B cell (primary cell): ENCODE results near the gene AFDN. TPM values are rescaled to one million over a fixed set of nuclear protein-coding genes. Genes with fewer than 3 reads are reported as not detected.

Source experiments
- ATAC-seq: fragments of 200-7000 bp; cut with Tn5 transposase; one replicate; pipeline ENCODE4 v1.10.0; 2021; ENCODE audit warnings: low read depth, mild to moderate bottlenecking, moderate number of reproducible peaks, moderate library complexity
- CTCF ChIA-PET: fragments of 350-600 bp; sonication (Branson Sonifier 250); formaldehyde crosslinking; loops from one replicate; lab custom pipeline; 2021; ENCODE audit warnings: antibody characterized with exemption, inconsistent platforms; lab: Charles Lee
- POLR2A ChIA-PET: fragments of 350-600 bp; sonication (Branson Sonifier 250); formaldehyde crosslinking; loops from one replicate; lab custom pipeline; 2021; ENCODE audit warnings: antibody characterized with exemption; lab: Charles Lee
- DNase-seq: peaks from one replicate; pipeline ENCODE4 v3.0.0; 2013
- H2AFZ ChIP-seq: 2 replicates; pipeline ENCODE4 v1.6.1; 2012; ENCODE audit warnings: mild to moderate bottlenecking, low read depth, low read length; ENCODE audit not compliant: insufficient read depth, poor library complexity, severe bottlenecking
- H3K27ac ChIP-seq, 2 donors: 1 replicate in 1 of 2; 2 replicates in 1 of 2; pipeline ENCODE4 v1.5.1; 2012 to 2013; ENCODE audit warnings: low read length in 2 of 2, mild to moderate bottlenecking in 2 of 2, moderate library complexity in 1 of 2
- H3K27me3 ChIP-seq, 4 experiments: fragments of 200-600 bp in 1 of 4; sonication (generic) in 1 of 4; replicated peaks in 1 of 4; 1 replicate in 2 of 4; 2 replicates in 2 of 4; pipeline versions ENCODE4 v1.6.1 to v1.7.0; 2013 to 2016; ENCODE audit warnings: low read length in 3 of 4, mild to moderate bottlenecking in 2 of 4, mixed read lengths in 1 of 4, moderate library complexity in 1 of 4; ENCODE audit not compliant: insufficient read depth in 4 of 4, control insufficient read depth in 3 of 4; ENCODE audit errors: control extremely low read depth in 1 of 4
- H3K36me3 ChIP-seq, 2 experiments: replicated peaks in 1 of 2; 1 replicate in 1 of 2; 2 replicates in 1 of 2; pipeline versions ENCODE4 v1.6.1 to v1.7.1; 2013; ENCODE audit warnings: low read length in 1 of 2; ENCODE audit not compliant: insufficient read depth in 2 of 2, control insufficient read depth in 1 of 2; ENCODE audit errors: control extremely low read depth in 1 of 2, extremely low read depth in 1 of 2
- H3K4me1 ChIP-seq, 2 donors: fragments of 200-600 bp in 1 of 2; sonication (generic) in 1 of 2; 1 replicate in 1 of 2; 2 replicates in 1 of 2; pipeline versions ENCODE4 v1.5.1 to v1.6.1; 2013 to 2017; ENCODE audit warnings: low read length in 2 of 2; ENCODE audit not compliant: control insufficient read depth in 2 of 2, insufficient read depth in 2 of 2
- H3K4me2 ChIP-seq: replicated peaks from 2 replicates; pipeline ENCODE3; 2012; ENCODE audit warnings: mild to moderate bottlenecking, low read depth, low read length; ENCODE audit not compliant: poor library complexity, severe bottlenecking
- H3K4me3 ChIP-seq, 5 experiments: fragments of 200-600 bp in 1 of 5; sonication (generic) in 1 of 5; 1 replicate in 3 of 5; 2 replicates in 2 of 5; pipeline versions ENCODE4 v1.5.1 to v1.7.0; 2011 to 2016; ENCODE audit warnings: low read length in 4 of 5, mild to moderate bottlenecking in 4 of 5, low read depth in 2 of 5, control low read depth in 1 of 5, moderate library complexity in 1 of 5; ENCODE audit not compliant: insufficient read depth in 1 of 5; ENCODE audit errors: control extremely low read depth in 1 of 5, extremely low read depth in 1 of 5
- H3K79me2 ChIP-seq: fragments of 200-600 bp; sonication (generic); one replicate; pipeline ENCODE4 v1.6.0; 2016; ENCODE audit warnings: low read length; ENCODE audit not compliant: control insufficient read depth, insufficient read depth
- H3K9ac ChIP-seq: fragments of 200-600 bp; sonication (generic); 2 replicates; pipeline ENCODE4 v1.6.1; 2017; ENCODE audit warnings: mild to moderate bottlenecking, low read length, moderate library complexity
- H3K9me3 ChIP-seq, 3 donors: one replicate each; pipeline versions ENCODE4 v1.6.1 to v1.7.1; 2013; ENCODE audit warnings: low read length in 2 of 3; ENCODE audit not compliant: control insufficient read depth in 2 of 3, insufficient read depth in 1 of 3; ENCODE audit errors: control extremely low read depth in 1 of 3
- H4K20me1 ChIP-seq: 2 replicates; pipeline ENCODE4 v1.6.0; 2012; ENCODE audit warnings: mild to moderate bottlenecking, low read length; ENCODE audit not compliant: insufficient read depth, control insufficient read depth, poor library complexity, severe bottlenecking
- H3K27ac Mint-ChIP-seq: one replicate; pipeline ENCODE4 v1.8.0; 2021; ENCODE audit warnings: mixed read lengths
- H3K27me3 Mint-ChIP-seq: one replicate; pipeline ENCODE4 v1.8.0; 2021; ENCODE audit warnings: mixed read lengths
- H3K4me1 Mint-ChIP-seq: one replicate; pipeline ENCODE4 v1.8.0; 2021; ENCODE audit warnings: mixed read lengths
- H3K4me3 Mint-ChIP-seq: one replicate; pipeline ENCODE4 v1.8.0; 2021; ENCODE audit warnings: mixed read lengths
- H3K9me3 Mint-ChIP-seq: one replicate; pipeline ENCODE4 v1.8.0; 2022; ENCODE audit warnings: mixed read lengths; ENCODE audit not compliant: insufficient read depth
- CTCF ChIP-seq: fragments of 200-600 bp; IDR thresholded peaks from one replicate; pipeline ENCODE4 v1.8.0; 2022; ENCODE audit warnings: antibody characterized with exemption, mild to moderate bottlenecking
- EZH2 ChIP-seq: IDR thresholded peaks from 2 replicates; pipeline ENCODE4 v1.6.1; 2012; ENCODE audit warnings: borderline replicate concordance, low read depth, mild to moderate bottlenecking, moderate library complexity, low read length; ENCODE audit not compliant: insufficient read depth, poor library complexity, severe bottlenecking
- WGBS: methylation state at CpG from one replicate; pipeline ENCODE4 v1.1.5; 2013; ENCODE audit warnings: missing lambda C conversion rate; ENCODE audit not compliant: insufficient coverage; 5-methylcytosine and 5-hydroxymethylcytosine counted together
- intact Hi-C: fragments of 100-400 bp; cut with micrococcal nuclease; formaldehyde crosslinking; loops from one replicate; pipeline ENCODE4 v1.10.0; 2022
- polyA plus RNA-seq: library from polyadenylated mRNA; depleted of rRNA; stranded (reverse); fragments of >200 nt; gene quantifications from 2 replicates; pipeline ENCODE4 v1.2.3, GENCODE V29; 2012
- total RNA-seq, 2 donors: library from RNA; stranded (reverse); fragments of 120-200 nt in 1 of 2; gene quantifications; 1 replicate in 1 of 2; 2 replicates in 1 of 2; pipeline versions ENCODE4 v1.2.3 to v1.2.4, GENCODE V29; 2013 to 2022

AFDN gene
- total and polyA plus RNA-seq, 2 donors (not counting 1 experiment from before 2014, with no cell fraction given): 15.4 to 70.5 TPM

GRCh38 chr6:167957626-167958025 is 130.9 kb downstream of the AFDN start:
- CTCF ChIA-PET: no interaction called here
- DNase-seq (no peak), ATAC-seq (no peak)
- no peak overlapping the region for H3K4me2 ChIP-seq
- no peaks in the 10 kb centered on the region for H3K4me1 ChIP-seq
- no peak overlapping the region for H3K4me3 Mint-ChIP-seq
- no peaks in the 10 kb centered on the region for H3K9me3 ChIP-seq
- H4K20me1 ChIP-seq: no peaks in the 10 kb centered on the region
- H3K4me1 Mint-ChIP-seq: no peaks in the 10 kb centered on the region
- no peak overlapping the region for H3K27ac Mint-ChIP-seq
- TF ChIP-seq EZH2: no peak
- TF ChIP-seq CTCF: no peak
- H3K27ac ChIP-seq: no peak overlapping the region
- 95% methylated on average over 6 of the region's 6 CpGs for WGBS
- H3K36me3 ChIP-seq: no peaks in the 10 kb centered on the region
- no peaks in the 10 kb centered on the region for H3K79me2 ChIP-seq
- POLR2A ChIA-PET: no interaction called here
- H3K27me3 ChIP-seq: no peaks in the 10 kb centered on the region
- no peaks in the 10 kb centered on the region for H3K27me3 Mint-ChIP-seq
- H2AFZ ChIP-seq: no peak overlapping the region
- no peak overlapping the region for H3K4me3 ChIP-seq
- H3K9me3 Mint-ChIP-seq: no peaks in the 10 kb centered on the region
- intact Hi-C loops: no loop called here
- H3K9ac ChIP-seq: no peak overlapping the region

GRCh38 chr6:167960579-167960978 is 133.9 kb downstream of the AFDN start:
- Histone ChIP-seq H4K20me1 (no peaks in the 10 kb centered on the region), H3K9ac (no peak overlapping the region), H3K4me2 (no peak overlapping the region), H2AFZ (no peak overlapping the region), H3K36me3 (no peaks in the 10 kb centered on the region), H3K27me3 (no peaks in the 10 kb centered on the region), H3K4me3 (no peak overlapping the region), H3K79me2 (no peaks in the 10 kb centered on the region), H3K27ac (no peak overlapping the region), H3K4me1 (no peaks in the 10 kb centered on the region), H3K9me3 (no peaks in the 10 kb centered on the region)
- DNase-seq (no peak), ATAC-seq (no peak)
- Mint-ChIP-seq H3K27ac (no peak overlapping the region), H3K4me3 (no peak overlapping the region), H3K9me3 (no peaks in the 10 kb centered on the region), H3K4me1 (no peaks in the 10 kb centered on the region), H3K27me3 (no peaks in the 10 kb centered on the region)
- TF ChIP-seq CTCF (no peak), EZH2 (no peak)
- ChIA-PET POLR2A (no interaction called here), CTCF (no interaction called here)
- intact Hi-C loops: no loop called here
- 68% methylated on average over 4 of the region's 5 CpGs for WGBS
